H1 (cell line): ENCODE data around the gene C19orf18. TPM values are rescaled to one million over a fixed set of nuclear protein-coding genes. Genes with fewer than 3 reads are reported as not detected.

Experiments
- CTBP2 ChIP-seq: IDR thresholded peaks from 2 replicates; pipeline ENCODE4 v1.7.0; 2011; ENCODE audit warnings: borderline replicate concordance, mild to moderate bottlenecking, moderate library complexity, mixed read lengths, low read length; ENCODE audit not compliant: insufficient read depth, insufficient read length
- polyA plus RNA-seq, 7 experiments: library from polyadenylated mRNA; depleted of rRNA in 3 of 7; stranded (reverse) in 5 of 7; unstranded in 2 of 7; fragments of >200 nt in 5 of 7; fragments of 200-250 nt in 2 of 7; gene quantifications; 1 replicate in 5 of 7; 2 replicates in 1 of 7; 4 replicates in 1 of 7; pipeline versions ENCODE4 v1.2.1 to v1.2.3, GENCODE V29; 2011 to 2013; ENCODE audit warnings: missing spikeins in 2 of 7, mixed read lengths in 2 of 7
- total RNA-seq: library from RNA; stranded (reverse); fragmentation: NEBNext Ultra II Directional; extraction: Animal tissue kit (Norgen Biotek cat#: 25700); gene quantifications from 2 replicates; pipeline ENCODE4 v1.2.1, GENCODE V29; 2021

The C19orf18 gene
- total and polyA plus RNA-seq, 2 of the 8 experiments (the other 6 are each of a cell fraction or from before 2014, with no cell fraction given), result 0.12 to 0.99 TPM

DNA sequence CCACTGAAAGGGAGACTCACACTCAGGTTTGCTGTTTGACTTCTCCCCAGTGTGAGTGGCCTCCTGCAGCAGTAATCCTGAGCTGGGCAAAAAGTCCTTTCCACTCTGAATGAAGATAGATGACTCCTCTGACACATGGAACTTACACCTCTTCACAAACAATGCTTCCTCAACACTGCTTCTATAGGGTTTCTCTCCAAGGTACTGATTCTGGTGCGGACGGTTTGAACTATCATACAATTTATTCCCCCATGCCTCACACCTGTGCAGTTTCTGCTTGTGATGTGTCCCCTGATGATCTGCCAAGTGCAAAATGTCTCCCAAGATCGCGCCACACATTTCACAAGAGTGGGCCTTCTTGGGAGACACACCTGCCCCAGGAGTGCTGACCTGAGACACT lies 46.7 kb downstream of the C19orf18 start (continued):
- TF ChIP-seq CTBP2, result no peak
